Measurements from ENCODE around the gene AGBL1.
"Not testable (repeated sequence)": the region's sequence is repeated elsewhere in the genome, so short reads cannot be mapped to it uniquely, and the experiment has no call there.

AGBL1 gene

GRCh38 chr15:86850939-86851338 is 771.3 kb downstream of the AGBL1 start:
- in situ Hi-C loops (cut with HindIII; ENCODE audit: low sequenced_read_pairs): no loop called here

GRCh38 chr15:86852741-86853140 is 773.1 kb downstream of the AGBL1 start:
- in situ Hi-C loops (cut with HindIII; ENCODE audit: low sequenced_read_pairs): no loop called here

- in situ Hi-C loops (cut with HindIII; ENCODE audit: low sequenced_read_pairs): no loop called here
Observed at GRCh38 chr15:86854176-86854575, 774.5 kb downstream of the AGBL1 start.

GRCh38 chr15:86855307-86856291 is 775.9 kb downstream of the AGBL1 start:
- in situ Hi-C loops (cut with HindIII; ENCODE audit: low sequenced_read_pairs): no loop called here

- in situ Hi-C loops (cut with HindIII; ENCODE audit: low sequenced_read_pairs): no loop called here
Observed at GRCh38 chr15:86857701-86858100, 778.0 kb downstream of the AGBL1 start.

GRCh38 chr15:86863226-86863915 is 783.7 kb downstream of the AGBL1 start:
- in situ Hi-C loops (cut with HindIII; ENCODE audit: low sequenced_read_pairs): no loop called here

GRCh38 chr15:86865920-86866319 is 786.2 kb downstream of the AGBL1 start:
- in situ Hi-C loops (cut with HindIII; ENCODE audit: low sequenced_read_pairs): no loop called here

- in situ Hi-C loops (cut with HindIII; ENCODE audit: low sequenced_read_pairs): no loop called here
Observed at GRCh38 chr15:86870846-86871245, 791.2 kb downstream of the AGBL1 start.

- in situ Hi-C loops (cut with HindIII; ENCODE audit: low sequenced_read_pairs): no loop called here
Observed at GRCh38 chr15:86871964-86872363, 792.3 kb downstream of the AGBL1 start.

GRCh38 chr15:86872782-86873181 is 793.1 kb downstream of the AGBL1 start:
- in situ Hi-C loops (cut with HindIII; ENCODE audit: low sequenced_read_pairs): no loop called here

GRCh38 chr15:86875067-86875466 is 795.4 kb downstream of the AGBL1 start:
- in situ Hi-C loops (cut with HindIII; ENCODE audit: low sequenced_read_pairs): no loop called here

- in situ Hi-C loops (cut with HindIII; ENCODE audit: low sequenced_read_pairs): no loop called here
Observed at GRCh38 chr15:86876387-86876944, 796.8 kb downstream of the AGBL1 start.

GRCh38 chr15:86877171-86877631 is 797.5 kb downstream of the AGBL1 start:
- in situ Hi-C loops (cut with HindIII; ENCODE audit: low sequenced_read_pairs): no loop called here

GRCh38 chr15:86878844-86879243 is 799.2 kb downstream of the AGBL1 start:
- in situ Hi-C loops (cut with HindIII; ENCODE audit: low sequenced_read_pairs): not testable (repeated sequence)

- in situ Hi-C loops (cut with HindIII; ENCODE audit: low sequenced_read_pairs): no loop called here
Observed at GRCh38 chr15:86879250-86880229, 799.9 kb downstream of the AGBL1 start.

GRCh38 chr15:86885616-86886015 is 805.9 kb downstream of the AGBL1 start:
- in situ Hi-C loops (cut with HindIII; ENCODE audit: low sequenced_read_pairs): no loop called here

GRCh38 chr15:86892774-86893449 is 813.2 kb downstream of the AGBL1 start:
- in situ Hi-C loops (cut with HindIII; ENCODE audit: low sequenced_read_pairs): no loop called here

GRCh38 chr15:86894269-86894668 is 814.6 kb downstream of the AGBL1 start:
- in situ Hi-C loops (cut with HindIII; ENCODE audit: low sequenced_read_pairs): no loop called here

GRCh38 chr15:86903642-86904421 is 824.2 kb downstream of the AGBL1 start:
- in situ Hi-C loops (cut with HindIII; ENCODE audit: low sequenced_read_pairs): no loop called here

Data from DLD1 (cell line).